Heart left ventricle (tissue), 16 donors: ENCODE results near the gene PGS1. TPM values are rescaled to one million over a fixed set of nuclear protein-coding genes. Genes with fewer than 3 reads are reported as not detected.

ENCODE experiments used
- ATAC-seq, 4 donors: fragments of 200-7000 bp; cut with Tn5 transposase; one replicate each; pipeline ENCODE4 v1.9.1; 2020 to 2022; ENCODE audit warnings: moderate library complexity in 4 of 4, mild to moderate bottlenecking in 3 of 4, moderate number of reproducible peaks in 1 of 4
- DNase-seq, 5 donors: peaks; one replicate each; pipeline ENCODE4 v3.0.0-alpha.2; 2020
- H3K27ac ChIP-seq, 12 donors: fragments of 200-600 bp; sonication (generic) in 4 of 12; one replicate each; pipeline versions ENCODE4 v1.5.0 to v1.8.0; 2016 to 2022; ENCODE audit warnings: mild to moderate bottlenecking in 2 of 12
- H3K27me3 ChIP-seq, 9 donors: fragments of 200-600 bp; sonication (generic) in 2 of 9; one replicate each; pipeline versions ENCODE4 v1.5.1 to v1.8.0; 2016 to 2022; ENCODE audit warnings: mild to moderate bottlenecking in 3 of 9
- H3K36me3 ChIP-seq, 9 donors: fragments of 200-600 bp; sonication (generic) in 2 of 9; one replicate each; pipeline versions ENCODE4 v1.5.0 to v1.8.0; 2018 to 2022; ENCODE audit warnings: mild to moderate bottlenecking in 2 of 9
- H3K4me1 ChIP-seq, 12 donors: fragments of 200-600 bp; sonication (generic) in 4 of 12; one replicate each; pipeline versions ENCODE4 v1.5.0 to v1.8.0; 2016 to 2022; ENCODE audit warnings: mild to moderate bottlenecking in 3 of 12
- H3K4me3 ChIP-seq, 12 donors: fragments of 200-600 bp; sonication (generic) in 4 of 12; one replicate each; pipeline versions ENCODE4 v1.5.0 to v1.8.0; 2017 to 2022; ENCODE audit warnings: mild to moderate bottlenecking in 9 of 12, moderate library complexity in 4 of 12
- H3K9me3 ChIP-seq, 12 donors: fragments of 200-600 bp; sonication (generic) in 4 of 12; one replicate each; pipeline versions ENCODE4 v1.5.0 to v1.8.0; 2016 to 2022; ENCODE audit warnings: mild to moderate bottlenecking in 1 of 12
- POLR2A ChIP-seq, 2 donors: fragments of 450-650 bp; IDR thresholded peaks; one replicate each; pipeline ENCODE4 v1.6.1; 2017; ENCODE audit warnings: antibody characterized with exemption in 2 of 2, mild to moderate bottlenecking in 2 of 2, moderate library complexity in 2 of 2
- WGBS, 4 donors: extraction: QIAGEN DNeasy Blood & Tissue Kit in 2 of 4; methylation state at CpG; one replicate each; pipeline versions ENCODE4 v1.1.5 to v1.1.7; 2013 to 2018; 5-methylcytosine and 5-hydroxymethylcytosine counted together
- intact Hi-C, 10 donors: fragments of 100-400 bp; cut with DNase I; formaldehyde crosslinking; loops; one replicate each; pipeline versions ENCODE4 v1.11.1 to v1.14.2; 2022
- polyA plus RNA-seq, 2 donors: library from polyadenylated mRNA; stranded (reverse); fragments of 200-250 nt; gene quantifications; one replicate each; pipeline ENCODE4 v1.2.3, GENCODE V29; 2013
- total RNA-seq, 9 donors: library from RNA; depleted of rRNA in 2 of 9; stranded (reverse); fragments of >200 nt in 2 of 9; fragmentation: NEBNext Ultra II Directional in 3 of 9; extraction: Animal tissue kit (Norgen Biotek cat#: 25700) in 3 of 9; gene quantifications; one replicate each; pipeline versions ENCODE4 v1.1.0 to v1.2.4, GENCODE V29; 2016 to 2023
- TF ChIP-seq, protein P1 (sequence below), 12 donors: fragments of 200-600 bp; sonication (generic) in 4 of 12; IDR thresholded peaks; one replicate each; pipeline versions ENCODE4 v1.5.0 to v1.8.0; 2018 to 2022; ENCODE audit warnings: antibody characterized with exemption in 12 of 12, mild to moderate bottlenecking in 5 of 12
- donor health status: ischemic (EF 13 %, LVEDD 7.1; RV severe dilation, severe dysfunction).
- donor health status: healthy with polysubstance abuse.
- donor health status: DM: no; HTN: yes; CAD: no.
- donor health status: DM: no; HTN: no; CAD: no.
- donor health status: ischemic (EF 25% LVEDD 6.9; RV normal size, moderate dysfunction).
- donor health status: ischemic (EF 25% LVEDD 5.7; RV mildly dilated, moderate dysfunction).
- donor health status: healthy.
- donor health status: DM: yes; HTN: yes; CAD: no.
- donor health status: ischemic (EF 35%, LVEDD 5.7; RV mildly dilated, moderate dysfunction).
- donor health status: nonischemic (EF 11% LVEDD 7.7; RV severe dilation, severe dysfunction).
- donor health status: DM: yes; HTN: yes; CAD: no.
- donor health status: PGD.
- donor health status: ischemic (EF 29% LVEDD 5.4; RV normal size, mild dysfunction).
- donor health status: nonischemic (EF 23%, LVEDD 6.1; RV moderate dilation, normal function).

The PGS1 gene
- total and polyA plus RNA-seq, 11 donors, result 11.9 to 32.8 (median 17.3) TPM

GRCh38 chr17:78444392-78444791 is 65.9 kb downstream of the PGS1 start:
- DNase-seq, result peak in 1 of 5 donors; percentile 7
- H3K4me3 ChIP-seq, result no peak overlapping the region
- 77 to 90% (median 88%) methylated on average over 13 to 20 of the region's 20 CpGs for WGBS, 4 donors

GRCh38 chr17:78446833-78447232 is 68.4 kb downstream of the PGS1 start:
- no peaks in the 10 kb centered on the region for H3K27me3 ChIP-seq
- WGBS, 4 donors, result 92 to 96% (median 94%) methylated on average over 7 of the region's 7 CpGs
- intact Hi-C loops, result no loop called here
- DNase-seq (no peak), ATAC-seq (no peak)
- H3K36me3 ChIP-seq, result no peaks in the 10 kb centered on the region
- H3K9me3 ChIP-seq, result no peaks in the 10 kb centered on the region
- no peak overlapping the region for H3K4me3 ChIP-seq
- H3K27ac ChIP-seq, result no peak overlapping the region
- TF ChIP-seq, protein P1, sequence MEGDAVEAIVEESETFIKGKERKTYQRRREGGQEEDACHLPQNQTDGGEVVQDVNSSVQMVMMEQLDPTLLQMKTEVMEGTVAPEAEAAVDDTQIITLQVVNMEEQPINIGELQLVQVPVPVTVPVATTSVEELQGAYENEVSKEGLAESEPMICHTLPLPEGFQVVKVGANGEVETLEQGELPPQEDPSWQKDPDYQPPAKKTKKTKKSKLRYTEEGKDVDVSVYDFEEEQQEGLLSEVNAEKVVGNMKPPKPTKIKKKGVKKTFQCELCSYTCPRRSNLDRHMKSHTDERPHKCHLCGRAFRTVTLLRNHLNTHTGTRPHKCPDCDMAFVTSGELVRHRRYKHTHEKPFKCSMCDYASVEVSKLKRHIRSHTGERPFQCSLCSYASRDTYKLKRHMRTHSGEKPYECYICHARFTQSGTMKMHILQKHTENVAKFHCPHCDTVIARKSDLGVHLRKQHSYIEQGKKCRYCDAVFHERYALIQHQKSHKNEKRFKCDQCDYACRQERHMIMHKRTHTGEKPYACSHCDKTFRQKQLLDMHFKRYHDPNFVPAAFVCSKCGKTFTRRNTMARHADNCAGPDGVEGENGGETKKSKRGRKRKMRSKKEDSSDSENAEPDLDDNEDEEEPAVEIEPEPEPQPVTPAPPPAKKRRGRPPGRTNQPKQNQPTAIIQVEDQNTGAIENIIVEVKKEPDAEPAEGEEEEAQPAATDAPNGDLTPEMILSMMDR (IDR thresholded peaks at IDR 0.05), result no peak
- no peak for TF ChIP-seq POLR2A (IDR thresholded peaks at IDR 0.05)
- peaks cover 0 to 15% (median 0%) of the 10 kb centered on the region in 12 donors for H3K4me1 ChIP-seq

More at GRCh38 chr17:78444392-78444791, 65.9 kb downstream of the PGS1 start:
- TF ChIP-seq, protein P1 (IDR thresholded peaks at IDR 0.05), result no peak
- no peak for TF ChIP-seq POLR2A (IDR thresholded peaks at IDR 0.05)
- no peaks in the 10 kb centered on the region for H3K9me3 ChIP-seq
- ATAC-seq, result no peak
- H3K27me3 ChIP-seq, result no peaks in the 10 kb centered on the region
- H3K36me3 ChIP-seq, result no peaks in the 10 kb centered on the region
- intact Hi-C loops, result no loop called here
- H3K4me1 ChIP-seq, result peaks cover 0 to 20% (median 0%) of the 10 kb centered on the region in 12 donors
- H3K27ac ChIP-seq, result no peak overlapping the region

GRCh38 chr17:78448356-78448993 is 70.0 kb downstream of the PGS1 start:
- WGBS, 4 donors, result 62 to 90% (median 75%) methylated on average over 5 of the region's 5 CpGs
- no peaks in the 10 kb centered on the region for H3K27me3 ChIP-seq
- intact Hi-C loops, result no loop called here
- no peaks in the 10 kb centered on the region for H3K36me3 ChIP-seq
- H3K4me1 ChIP-seq, result no peaks in the 10 kb centered on the region
- TF ChIP-seq, protein P1 (IDR thresholded peaks at IDR 0.05), result no peak
- no peak for TF ChIP-seq POLR2A (IDR thresholded peaks at IDR 0.05)
- no peak for ATAC-seq
- no peaks in the 10 kb centered on the region for H3K9me3 ChIP-seq
- no peak overlapping the region for H3K4me3 ChIP-seq
- H3K27ac ChIP-seq, result no peak overlapping the region
- DNase-seq, result no peak

- Histone ChIP-seq H3K27me3 (no peaks in the 10 kb centered on the region), H3K9me3 (no peaks in the 10 kb centered on the region), H3K4me3 (no peak overlapping the region), H3K36me3 (no peaks in the 10 kb centered on the region), H3K27ac (no peak overlapping the region), H3K4me1 (no peaks in the 10 kb centered on the region)
- TF ChIP-seq, protein P1 (IDR thresholded peaks at IDR 0.05), result no peak
- no peak for TF ChIP-seq POLR2A (IDR thresholded peaks at IDR 0.05)
- peak in 1 of 5 donors; percentile 40 for DNase-seq
- ATAC-seq, result peak in 1 of 4 donors; percentile 36
- intact Hi-C loops, result no loop called here
- WGBS, 4 donors, result 93 to 94% (median 94%) methylated on average over 14 of the region's 14 CpGs
Measured at GRCh38 chr17:78449983-78450595, 71.6 kb downstream of the PGS1 start.
